ENCODE results near the gene GSC.
"Not testable (repeated sequence)": the region's sequence is repeated elsewhere in the genome, so short reads cannot be mapped to it uniquely, and the experiment has no call there.

The GSC gene

DNA sequence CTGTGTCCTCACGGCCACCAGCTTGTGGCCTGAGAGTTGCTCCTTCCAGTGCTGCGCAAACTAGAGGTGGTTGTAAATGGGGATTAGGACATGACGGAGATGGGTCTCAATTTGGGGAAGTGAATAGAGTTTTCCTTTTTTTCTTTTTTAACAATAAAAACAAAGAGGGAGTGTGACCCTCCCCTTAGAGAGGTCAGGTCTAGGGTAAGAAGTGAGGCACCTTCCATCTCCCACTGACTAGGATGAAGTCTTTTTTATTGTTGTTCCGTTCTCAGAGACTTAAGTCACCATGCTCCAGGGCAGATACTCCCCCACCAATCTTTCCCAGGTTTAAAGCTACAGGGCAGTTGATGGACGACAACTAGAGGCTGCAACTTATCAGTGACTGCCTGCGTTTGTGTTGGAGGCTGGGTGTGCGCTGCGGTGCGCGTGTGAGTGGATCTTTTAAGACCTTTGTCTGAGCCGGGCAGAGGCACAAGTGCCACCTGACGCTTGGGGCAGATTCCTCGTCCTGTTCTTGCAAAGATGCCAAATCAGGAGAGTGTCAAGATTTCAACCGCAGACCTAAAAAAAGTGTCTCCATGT lies 2.1 kb upstream of the GSC start:
- DNase-seq (ENCODE audit: low read depth in 3 of 3): no peak

DNA sequence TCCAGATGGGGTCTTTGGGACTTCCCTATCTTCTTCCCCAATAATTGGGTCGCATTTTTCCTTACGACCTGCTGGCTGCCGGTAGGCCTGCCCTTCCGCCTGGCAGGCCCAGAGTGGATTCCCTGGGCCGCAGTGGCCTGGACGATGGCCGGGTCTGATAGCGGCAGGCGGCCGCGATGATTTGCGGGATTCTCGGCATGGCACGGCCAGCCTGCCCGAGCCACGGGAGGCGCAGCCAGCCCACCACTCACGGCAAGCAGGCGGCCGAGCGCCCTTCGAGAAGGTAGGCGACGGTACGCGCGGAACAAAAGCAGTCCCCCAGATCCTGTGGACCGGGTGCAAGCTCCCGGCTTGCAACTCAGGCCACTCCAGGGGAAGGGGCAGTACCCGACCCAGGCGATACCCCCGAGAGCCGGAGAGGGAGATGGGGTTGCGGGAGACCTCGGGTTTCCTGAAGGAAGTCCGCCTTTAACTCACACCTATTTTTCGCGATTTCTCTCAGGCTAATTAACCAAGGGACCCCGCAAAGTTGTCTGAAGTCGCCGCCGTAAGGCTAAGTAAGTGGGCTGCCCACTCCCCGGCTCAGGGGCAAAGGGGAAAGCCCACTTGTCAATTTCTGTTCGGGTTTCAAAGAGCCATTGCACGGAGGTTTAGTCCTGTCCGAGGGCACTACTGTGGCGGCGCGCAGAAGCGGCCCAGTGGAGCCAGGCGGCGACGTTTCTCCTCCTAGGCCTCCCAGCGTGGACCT lies 1.4 kb upstream of the GSC start:
- DNase-seq (ENCODE audit: low read depth in 3 of 3): no peak

GRCh38 chr14:94770815-94771157 lies 873 bp upstream of the GSC start:
- no peak for DNase-seq (ENCODE audit: low read depth in 3 of 3)

DNA sequence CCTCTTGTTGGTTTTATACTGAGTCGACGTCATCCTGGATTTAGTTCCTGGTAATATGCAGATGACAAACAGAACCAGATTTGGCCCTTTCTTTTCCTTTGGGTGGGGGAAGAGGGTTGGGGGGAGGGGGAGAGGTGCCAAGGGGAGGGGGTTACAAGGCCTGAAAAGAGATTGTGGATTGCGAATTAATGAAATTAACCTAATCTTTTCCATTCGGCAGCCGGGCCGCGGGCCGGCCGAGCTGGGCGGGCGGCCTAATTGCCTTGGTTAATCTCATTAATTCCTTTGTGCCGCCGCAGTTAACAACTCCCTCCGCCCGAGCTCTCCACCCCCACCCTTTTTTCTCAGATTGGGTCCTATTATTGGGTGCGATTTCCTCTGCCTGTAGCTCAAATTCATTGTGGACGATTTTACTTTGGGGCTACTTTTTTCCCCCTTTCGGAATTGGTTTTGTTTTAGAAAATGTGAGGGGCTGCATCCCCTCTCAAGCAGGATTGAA lies 387 bp upstream of the GSC start:
- no peak for DNase-seq (ENCODE audit: low read depth in 3 of 3)

- DNase-seq (ENCODE audit: low read depth in 3 of 3): no peak
These were observed 1.2 kb downstream of the GSC start for GRCh38 chr14:94768521-94769390.

GRCh38 chr14:94768141-94768520 lies 1.8 kb downstream of the GSC start:
- no peak for DNase-seq (ENCODE audit: low read depth in 3 of 3)

- DNase-seq (ENCODE audit: low read depth in 3 of 3): no peak
These were observed 2.5 kb downstream of the GSC start for GRCh38 chr14:94767321-94767878.

- DNase-seq (ENCODE audit: low read depth in 3 of 3): no peak
These were observed 5.3 kb downstream of the GSC start for GRCh38 chr14:94764573-94764972.

DNA sequence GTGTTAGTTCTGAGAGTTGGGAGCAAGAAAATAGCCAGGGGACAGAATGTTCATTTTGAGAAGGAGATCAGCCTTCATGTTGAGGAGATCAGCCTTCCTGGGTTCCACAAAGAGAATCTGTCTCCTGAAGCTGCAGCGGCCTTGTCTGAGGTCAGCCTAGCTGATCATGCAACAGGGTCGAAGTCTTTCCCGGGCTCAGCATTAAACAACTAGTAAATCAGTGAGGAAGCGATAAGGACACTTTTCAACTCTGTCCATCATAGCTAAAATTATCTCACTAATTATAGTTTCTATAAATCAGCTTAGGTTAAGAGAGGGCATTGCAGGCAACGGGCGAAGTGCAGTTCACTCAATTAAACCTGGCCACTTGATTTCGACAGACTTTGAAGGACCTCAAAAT lies 7.5 kb downstream of the GSC start:
- DNase-seq (ENCODE audit: low read depth in 3 of 3): no peak

DNA sequence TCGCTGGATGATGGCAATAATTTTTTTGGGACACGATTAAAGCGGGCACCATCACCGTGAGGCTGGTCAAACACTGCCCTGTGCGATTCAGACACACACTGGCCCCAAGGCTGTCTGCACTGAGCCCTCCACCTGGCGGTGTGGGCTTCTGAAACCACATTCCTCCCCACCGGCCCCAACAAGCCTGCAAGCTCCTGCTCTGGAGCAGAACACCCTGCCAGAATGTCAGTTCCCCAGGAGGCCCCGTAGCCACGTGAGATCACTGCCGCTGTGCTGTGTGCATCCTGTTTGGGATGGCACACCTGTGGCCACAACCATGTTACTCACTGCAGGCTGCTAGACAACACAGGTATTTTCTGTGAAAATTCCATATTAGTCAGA lies 7.9 kb downstream of the GSC start:
- no peak for DNase-seq (ENCODE audit: low read depth in 3 of 3)

DNA sequence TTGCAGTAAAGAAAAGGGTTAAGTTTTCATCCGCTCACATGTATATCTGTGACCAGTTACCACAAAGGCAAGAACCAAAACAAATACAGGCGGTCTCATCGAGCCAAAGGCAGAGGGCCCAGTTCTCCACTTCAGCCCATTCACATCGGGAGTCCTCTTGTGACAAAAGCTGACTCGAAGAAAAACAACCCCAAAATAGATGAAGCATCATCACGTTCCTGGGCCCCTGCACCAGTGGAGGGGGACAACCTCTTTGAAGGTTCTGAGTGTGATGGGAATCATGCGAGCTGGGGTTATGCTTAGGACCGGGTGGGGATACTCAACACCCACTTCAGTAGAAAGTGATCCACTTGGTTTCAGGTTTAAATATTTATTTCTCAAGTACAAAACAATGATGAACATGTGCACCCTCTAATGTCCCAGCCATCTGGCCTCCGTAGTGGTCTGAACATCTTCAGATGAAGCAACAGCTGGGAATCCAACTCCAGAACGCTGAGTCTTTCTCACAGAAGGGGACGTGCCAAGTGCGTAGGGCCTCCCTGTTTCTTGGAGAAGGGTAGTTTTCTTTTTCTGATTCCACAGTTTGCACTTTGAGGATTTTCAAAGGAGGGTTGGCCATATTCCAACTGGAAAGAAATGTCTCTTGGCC lies 8.4 kb downstream of the GSC start:
- DNase-seq (ENCODE audit: low read depth in 3 of 3): no peak

GRCh38 chr14:94756310-94756882 lies 13.5 kb downstream of the GSC start:
- no peak for DNase-seq (ENCODE audit: low read depth in 3 of 3)

DNA sequence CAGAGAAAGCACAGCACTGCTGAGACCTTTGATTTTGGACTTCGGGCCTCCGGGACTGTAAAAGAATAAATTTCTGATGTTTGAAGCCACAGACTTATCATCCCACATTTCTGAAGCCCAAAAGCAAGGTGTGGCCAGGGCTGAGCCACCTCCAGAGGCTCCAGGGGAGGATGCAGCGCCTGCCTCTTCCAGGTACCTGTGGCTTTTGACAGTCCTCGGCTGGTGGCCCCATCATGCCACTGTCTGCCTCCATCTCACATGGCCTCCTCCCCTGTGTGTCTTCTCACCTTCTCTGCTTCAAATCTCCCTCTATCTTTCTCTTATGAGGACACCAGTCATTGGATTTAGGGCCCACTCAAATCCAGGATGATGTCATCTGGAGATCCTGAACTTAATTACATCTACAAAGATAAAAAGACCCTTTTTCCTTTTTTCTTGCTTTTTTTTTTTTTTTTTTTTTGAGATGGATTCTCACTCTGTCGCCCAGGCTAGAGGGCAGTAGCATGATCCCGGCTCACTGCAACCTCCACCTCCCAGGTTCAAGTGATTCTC lies 15.4 kb downstream of the GSC start:
- no peak for DNase-seq (ENCODE audit: low read depth in 3 of 3)

- no peak for DNase-seq (ENCODE audit: low read depth in 3 of 3)
These were observed 17.1 kb downstream of the GSC start for GRCh38 chr14:94752591-94753436.

GRCh38 chr14:94751956-94752355 lies 18.0 kb downstream of the GSC start:
- no peak for DNase-seq (ENCODE audit: low read depth in 3 of 3)

DNA sequence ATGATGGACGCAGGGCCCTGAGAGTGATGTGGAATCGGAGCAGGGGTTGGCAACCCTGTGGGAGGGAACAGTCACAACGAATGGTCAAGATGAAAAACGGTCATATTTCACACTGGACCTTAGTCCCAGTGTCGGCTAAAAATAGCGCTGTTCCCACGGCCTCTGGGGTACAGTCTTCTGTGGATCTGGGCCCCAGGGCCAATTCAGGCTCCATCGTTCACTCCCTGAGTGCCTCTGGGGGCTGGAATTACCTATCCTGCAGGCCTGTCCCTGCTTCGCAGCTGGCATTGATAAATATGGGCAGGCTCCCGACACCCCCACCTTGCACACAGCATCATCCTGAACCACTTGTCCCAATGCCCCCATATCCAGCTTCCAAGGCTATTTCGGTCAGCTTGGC lies 18.6 kb downstream of the GSC start:
- DNase-seq (ENCODE audit: low read depth in 3 of 3): no peak

GRCh38 chr14:94750371-94750770 lies 19.5 kb downstream of the GSC start:
- DNase-seq (ENCODE audit: low read depth in 3 of 3): no peak

DNA sequence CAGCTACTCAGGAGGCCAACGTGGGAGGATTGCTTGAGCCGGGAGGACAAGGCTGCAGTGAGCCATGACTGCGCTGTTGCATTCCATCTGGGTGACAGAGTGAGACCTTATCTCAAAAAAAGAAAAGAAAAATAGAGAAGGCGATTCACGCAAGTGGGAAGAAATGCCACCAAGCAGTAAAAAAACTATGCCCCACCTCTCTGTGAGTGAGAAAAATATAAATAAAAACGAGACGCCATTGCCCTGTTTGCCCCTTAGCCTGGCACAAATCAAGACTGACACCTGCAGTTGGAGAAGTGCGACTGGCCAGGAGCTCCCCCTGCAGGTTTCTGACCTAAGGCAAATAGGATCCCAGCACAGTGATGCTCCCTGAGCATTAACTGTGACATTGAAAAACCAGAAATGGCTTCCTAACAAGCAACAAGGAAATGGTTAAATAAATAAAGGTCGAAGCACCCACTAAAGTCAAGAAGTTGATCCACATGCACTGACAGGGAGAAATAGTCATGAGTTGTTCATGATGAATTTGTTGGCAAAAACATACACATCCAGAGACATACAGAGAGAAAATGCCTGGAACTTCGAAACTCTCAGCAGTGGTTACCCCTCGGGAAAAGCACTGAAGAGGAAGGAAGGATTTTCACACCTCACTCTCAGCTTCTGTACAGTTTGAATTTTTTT lies 21.1 kb downstream of the GSC start:
- no peak for DNase-seq (ENCODE audit: low read depth in 3 of 3)

DNA sequence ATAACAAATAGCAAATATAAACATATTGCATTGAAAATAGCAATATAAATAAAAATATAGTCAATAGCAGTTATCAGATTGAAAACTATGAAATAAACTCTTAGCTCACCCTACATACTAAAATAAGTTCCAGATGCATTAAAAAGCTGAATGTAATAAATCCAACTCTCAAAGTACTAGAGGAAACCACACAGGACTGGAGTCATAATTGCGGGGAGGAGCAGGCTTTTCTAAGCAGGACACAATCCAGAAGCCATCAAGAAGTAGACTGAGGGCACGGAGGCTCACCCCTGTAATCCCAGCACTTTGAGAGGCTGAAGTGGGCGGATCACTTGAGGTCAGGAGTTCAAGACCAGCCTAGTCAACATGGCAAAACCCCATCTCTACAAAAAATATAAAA lies 22.2 kb downstream of the GSC start:
- DNase-seq (ENCODE audit: low read depth in 3 of 3): no peak

DNA sequence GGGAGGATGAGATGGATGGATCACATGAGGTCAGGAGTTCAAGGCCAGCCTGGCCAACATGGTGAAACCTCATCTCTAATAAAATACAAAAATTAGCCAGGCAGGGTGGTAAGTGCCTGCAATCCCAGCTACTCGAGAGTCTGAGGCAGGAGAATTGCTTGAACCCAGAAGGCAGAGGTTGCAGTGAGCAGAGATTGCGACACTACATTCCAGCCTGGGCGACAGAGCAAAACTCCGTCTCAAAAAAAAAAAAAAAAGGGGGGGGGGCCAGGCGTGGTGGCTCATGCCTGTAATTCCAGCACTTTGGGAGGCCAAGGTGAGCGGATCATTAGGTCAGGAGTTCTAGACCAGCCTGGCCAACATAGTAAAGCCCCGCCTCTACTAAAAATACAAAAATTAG lies 22.8 kb downstream of the GSC start:
- DNase-seq (ENCODE audit: low read depth in 3 of 3): not testable (repeated sequence)
